ENCODE results near the gene ST6GALNAC3. TPM values are rescaled to one million over a fixed set of nuclear protein-coding genes. Genes with fewer than 3 reads are reported as not detected.

ST6GALNAC3 gene
- total RNA-seq, 1 donor from 2014 or later = 7.3 TPM

DNA sequence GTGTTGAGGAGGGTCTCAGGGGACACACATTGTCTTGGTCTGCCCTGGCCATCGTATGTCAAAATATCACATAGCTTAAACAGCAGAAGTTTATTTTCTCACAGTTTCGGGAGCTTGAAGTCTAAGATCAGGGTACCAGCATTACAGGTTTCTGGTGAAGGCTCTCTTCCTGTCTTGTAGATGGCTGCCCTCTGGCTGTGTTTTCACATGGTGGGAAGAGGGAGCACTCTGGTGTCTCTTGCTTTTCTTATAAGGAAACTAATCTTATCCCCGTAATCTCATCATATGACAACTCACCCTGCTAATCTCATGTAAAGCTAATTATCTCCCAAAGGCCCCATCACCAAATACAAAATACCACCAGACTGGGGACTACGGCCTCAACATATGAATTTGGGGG, 545.8 kb downstream of the ST6GALNAC3 start:
- no peak for TF ChIP-seq CTCF (IDR thresholded peaks at IDR 0.05)
- DNase-seq (ENCODE audit: extremely low spot score, unreplicated experiment) = no peak
- Mint-ChIP-seq H3K4me1 (ENCODE audit: unreplicated experiment) (peaks cover 7% of the 10 kb centered on the region), H3K36me3 (ENCODE audit: unreplicated experiment) (no peaks in the 10 kb centered on the region), H3K27me3 (ENCODE audit: unreplicated experiment) (peaks cover 5% of the 10 kb centered on the region), H3K9me3 (ENCODE audit: unreplicated experiment) (no peaks in the 10 kb centered on the region), H3K4me3 (ENCODE audit: unreplicated experiment) (no peak overlapping the region), H3K27ac (ENCODE audit: unreplicated experiment) (no peak overlapping the region)

GRCh38 chr1:76622774-76623528, 548.4 kb downstream of the ST6GALNAC3 start:
- H3K27me3 Mint-ChIP-seq (ENCODE audit: unreplicated experiment) = peaks cover 5% of the 10 kb centered on the region
- peaks cover 2% of the 10 kb centered on the region for H3K4me1 Mint-ChIP-seq (ENCODE audit: unreplicated experiment)
- no peak overlapping the region for H3K4me3 Mint-ChIP-seq (ENCODE audit: unreplicated experiment)
- H3K9me3 Mint-ChIP-seq (ENCODE audit: unreplicated experiment) = no peaks in the 10 kb centered on the region
- no peaks in the 10 kb centered on the region for H3K36me3 Mint-ChIP-seq (ENCODE audit: unreplicated experiment)
- no peak for DNase-seq (ENCODE audit: extremely low spot score, unreplicated experiment)
- no peak for TF ChIP-seq CTCF (IDR thresholded peaks at IDR 0.05)
- no peak overlapping the region for H3K27ac Mint-ChIP-seq (ENCODE audit: unreplicated experiment)

DNA sequence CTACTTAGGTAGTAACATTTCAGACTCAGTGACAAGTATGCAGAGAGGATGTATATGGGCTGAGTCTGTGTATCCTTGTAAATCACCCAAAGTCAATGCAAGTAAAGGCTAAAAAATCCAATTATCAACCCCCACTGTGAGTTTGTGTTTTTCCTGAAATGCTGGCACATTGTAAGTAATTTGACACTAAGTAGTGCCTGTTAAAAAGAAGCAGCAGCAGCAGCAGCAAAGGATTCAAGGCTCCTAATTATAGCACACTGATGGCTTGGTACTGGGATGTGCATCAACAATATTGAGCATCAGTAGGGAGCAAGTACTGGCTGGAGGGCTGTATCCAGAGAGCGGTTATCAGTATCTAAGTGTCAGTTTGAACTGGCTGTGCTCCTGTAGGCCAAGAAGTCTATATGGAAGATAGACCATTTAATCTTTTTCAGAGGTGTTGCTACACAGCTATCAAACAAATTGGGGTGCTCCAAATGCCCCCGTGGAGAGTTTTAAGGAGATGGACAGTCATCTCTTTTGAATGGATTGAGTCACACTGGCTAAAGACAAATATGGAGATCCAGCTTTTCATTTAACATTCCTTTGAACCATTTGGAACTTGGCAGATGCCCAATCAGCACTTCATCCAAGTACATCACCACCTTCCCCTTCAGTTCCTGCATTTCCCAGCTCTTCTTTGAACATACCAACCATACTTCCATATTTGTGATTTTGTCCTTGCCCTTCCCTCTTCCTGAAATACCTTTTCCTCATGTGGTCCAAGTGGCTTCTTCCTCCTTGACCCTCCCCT, 551.5 kb downstream of the ST6GALNAC3 start:
- Mint-ChIP-seq H3K27ac (ENCODE audit: unreplicated experiment) (no peak overlapping the region), H3K9me3 (ENCODE audit: unreplicated experiment) (no peaks in the 10 kb centered on the region), H3K27me3 (ENCODE audit: unreplicated experiment) (peaks cover 5% of the 10 kb centered on the region), H3K4me3 (ENCODE audit: unreplicated experiment) (no peak overlapping the region), H3K4me1 (ENCODE audit: unreplicated experiment) (peaks cover 2% of the 10 kb centered on the region), H3K36me3 (ENCODE audit: unreplicated experiment) (no peaks in the 10 kb centered on the region)
- no peak for DNase-seq (ENCODE audit: extremely low spot score, unreplicated experiment)
- no peak for TF ChIP-seq CTCF (IDR thresholded peaks at IDR 0.05)

DNA sequence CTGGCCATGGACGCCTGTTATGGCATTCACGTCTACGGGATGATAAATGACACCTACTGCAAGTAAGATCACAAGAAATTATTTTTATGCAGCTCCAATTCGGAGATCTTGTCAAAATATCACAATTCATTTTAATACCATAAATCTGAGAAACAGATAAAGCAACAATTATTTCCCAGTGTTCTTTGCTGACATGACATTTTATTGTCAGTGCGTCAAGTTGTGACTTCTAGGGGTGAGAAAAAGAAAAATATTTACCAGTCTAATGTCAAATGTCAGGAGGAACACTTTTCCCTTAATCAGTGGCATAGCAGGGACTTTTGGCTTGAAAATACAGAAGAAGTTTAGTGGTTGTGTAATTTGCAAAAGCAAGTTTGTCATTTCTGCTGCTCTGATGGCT, 553.0 kb downstream of the ST6GALNAC3 start:
- H3K36me3 Mint-ChIP-seq (ENCODE audit: unreplicated experiment) = no peaks in the 10 kb centered on the region
- H3K27ac Mint-ChIP-seq (ENCODE audit: unreplicated experiment) = no peak overlapping the region
- H3K4me3 Mint-ChIP-seq (ENCODE audit: unreplicated experiment) = no peak overlapping the region

More for the DNA sequence above, 553.0 kb downstream of the ST6GALNAC3 start:
- Mint-ChIP-seq H3K27me3 (ENCODE audit: unreplicated experiment) (no peaks in the 10 kb centered on the region), H3K9me3 (ENCODE audit: unreplicated experiment) (no peaks in the 10 kb centered on the region), H3K4me1 (ENCODE audit: unreplicated experiment) (peaks cover 2% of the 10 kb centered on the region)
- no peak for DNase-seq (ENCODE audit: extremely low spot score, unreplicated experiment)
- no peak for TF ChIP-seq CTCF (IDR thresholded peaks at IDR 0.05)
